Measurements from ENCODE around the gene CYP8B1. TPM values are rescaled to one million over a fixed set of nuclear protein-coding genes. Genes with fewer than 3 reads are reported as not detected.

CYP8B1 gene
- total and polyA plus RNA-seq, 9 of the 15 experiments (the other 6 are each of a cell fraction or from before 2014, with no cell fraction given): 0.04 TPM; not detected in 8

DNA sequence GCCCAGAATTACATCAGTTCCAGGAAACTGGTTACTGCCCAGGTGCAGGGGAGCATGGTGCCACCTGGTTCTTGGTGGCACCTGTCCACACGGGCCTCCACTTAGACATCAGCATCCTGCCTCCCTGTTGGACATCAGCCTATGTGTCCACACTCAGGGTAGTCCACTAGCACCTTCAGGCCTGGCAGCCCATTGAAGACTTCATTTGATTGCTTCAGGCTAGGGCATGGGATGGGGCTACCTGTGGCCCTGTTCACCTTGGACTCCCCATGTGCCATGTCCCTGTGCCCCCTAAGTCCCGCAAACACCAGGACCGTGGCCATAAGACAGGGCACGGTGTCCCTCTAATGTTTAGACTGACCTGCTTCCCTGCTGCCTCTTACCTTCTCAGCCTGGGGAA lies 30.9 kb downstream of the CYP8B1 start:
- CTCF ChIA-PET (ENCODE audit: low intra/inter-chr PET ratio): no interaction called here
- no peak for ATAC-seq
- H3K79me2 ChIP-seq (ENCODE audit: control insufficient read depth, insufficient read depth, low read length): no peaks in the 10 kb centered on the region
- no peaks in the 10 kb centered on the region for H3K36me3 ChIP-seq (ENCODE audit: control insufficient read depth, insufficient read depth, low read length)
- no peak for DNase-seq (ENCODE audit: extremely low read depth in 1 of 4, low spot score in 3 of 4)
- H3K9me1 ChIP-seq (ENCODE audit: control insufficient read depth, insufficient read depth, low read length): no peaks in the 10 kb centered on the region
- H3K9ac ChIP-seq (ENCODE audit: insufficient read depth in 1 of 2, low read depth in 2 of 2, low read length in 2 of 2): no peak overlapping the region
- POLR2A ChIA-PET: no interaction called here
- H3K27ac ChIP-seq (ENCODE audit: extremely low read depth, low read depth, low read length): no peak overlapping the region
- no TSS peak for BruUV-seq (replicated peaks)
- TF ChIP-seq CBFA2T3 (IDR thresholded peaks at IDR 0.05) (no peak), NFXL1 (CRISPR knock-in tag; IDR thresholded peaks at IDR 0.05) (no peak), ZNF780A (CRISPR knock-in tag; IDR thresholded peaks at IDR 0.05) (no peak), ZBTB1 (CRISPR knock-in tag; IDR thresholded peaks at IDR 0.05; ENCODE audit: borderline replicate concordance, low read depth) (no peak), HCFC1 (IDR thresholded peaks at IDR 0.05; ENCODE audit: low read depth, low read length) (no peak), HDAC1 (IDR thresholded peaks at IDR 0.05) (no peak), ELF2 (CRISPR knock-in tag; IDR thresholded peaks at IDR 0.05) (no peak), ZNF695 (CRISPR knock-in tag; IDR thresholded peaks at IDR 0.05) (no peak)
- TF ChIP-seq, protein P1, sequence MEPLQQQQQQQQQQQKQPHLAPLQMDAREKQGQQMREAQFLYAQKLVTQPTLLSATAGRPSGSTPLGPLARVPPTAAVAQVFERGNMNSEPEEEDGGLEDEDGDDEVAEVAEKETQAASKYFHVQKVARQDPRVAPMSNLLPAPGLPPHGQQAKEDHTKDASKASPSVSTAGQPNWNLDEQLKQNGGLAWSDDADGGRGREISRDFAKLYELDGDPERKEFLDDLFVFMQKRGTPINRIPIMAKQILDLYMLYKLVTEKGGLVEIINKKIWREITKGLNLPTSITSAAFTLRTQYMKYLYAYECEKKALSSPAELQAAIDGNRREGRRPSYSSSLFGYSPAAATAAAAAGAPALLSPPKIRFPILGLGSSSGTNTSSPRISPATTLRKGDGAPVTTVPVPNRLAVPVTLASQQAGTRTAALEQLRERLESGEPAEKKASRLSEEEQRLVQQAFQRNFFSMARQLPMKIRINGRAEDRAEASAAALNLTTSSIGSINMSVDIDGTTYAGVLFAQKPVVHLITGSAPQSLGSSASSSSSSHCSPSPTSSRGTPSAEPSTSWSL (CRISPR knock-in tag; IDR thresholded peaks at IDR 0.05; ENCODE audit: borderline replicate concordance): no peak
- TF ChIP-seq, protein P2, sequence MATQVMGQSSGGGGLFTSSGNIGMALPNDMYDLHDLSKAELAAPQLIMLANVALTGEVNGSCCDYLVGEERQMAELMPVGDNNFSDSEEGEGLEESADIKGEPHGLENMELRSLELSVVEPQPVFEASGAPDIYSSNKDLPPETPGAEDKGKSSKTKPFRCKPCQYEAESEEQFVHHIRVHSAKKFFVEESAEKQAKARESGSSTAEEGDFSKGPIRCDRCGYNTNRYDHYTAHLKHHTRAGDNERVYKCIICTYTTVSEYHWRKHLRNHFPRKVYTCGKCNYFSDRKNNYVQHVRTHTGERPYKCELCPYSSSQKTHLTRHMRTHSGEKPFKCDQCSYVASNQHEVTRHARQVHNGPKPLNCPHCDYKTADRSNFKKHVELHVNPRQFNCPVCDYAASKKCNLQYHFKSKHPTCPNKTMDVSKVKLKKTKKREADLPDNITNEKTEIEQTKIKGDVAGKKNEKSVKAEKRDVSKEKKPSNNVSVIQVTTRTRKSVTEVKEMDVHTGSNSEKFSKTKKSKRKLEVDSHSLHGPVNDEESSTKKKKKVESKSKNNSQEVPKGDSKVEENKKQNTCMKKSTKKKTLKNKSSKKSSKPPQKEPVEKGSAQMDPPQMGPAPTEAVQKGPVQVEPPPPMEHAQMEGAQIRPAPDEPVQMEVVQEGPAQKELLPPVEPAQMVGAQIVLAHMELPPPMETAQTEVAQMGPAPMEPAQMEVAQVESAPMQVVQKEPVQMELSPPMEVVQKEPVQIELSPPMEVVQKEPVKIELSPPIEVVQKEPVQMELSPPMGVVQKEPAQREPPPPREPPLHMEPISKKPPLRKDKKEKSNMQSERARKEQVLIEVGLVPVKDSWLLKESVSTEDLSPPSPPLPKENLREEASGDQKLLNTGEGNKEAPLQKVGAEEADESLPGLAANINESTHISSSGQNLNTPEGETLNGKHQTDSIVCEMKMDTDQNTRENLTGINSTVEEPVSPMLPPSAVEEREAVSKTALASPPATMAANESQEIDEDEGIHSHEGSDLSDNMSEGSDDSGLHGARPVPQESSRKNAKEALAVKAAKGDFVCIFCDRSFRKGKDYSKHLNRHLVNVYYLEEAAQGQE (IDR thresholded peaks at IDR 0.05; ENCODE audit: borderline replicate concordance): no peak
- TF ChIP-seq, protein P2 (CRISPR knock-in tag; IDR thresholded peaks at IDR 0.05; ENCODE audit: low read depth): no peak
- intact Hi-C loops (cut with micrococcal nuclease): no loop called here
- peaks cover 9 to 26% of the 10 kb centered on the region in 2 experiments for H3K4me1 ChIP-seq (replicated peaks in 1 of 2; ENCODE audit: control insufficient read depth in 2 of 2, insufficient read depth in 2 of 2, low read length in 2 of 2)
- no peak overlapping the region for H3K4me3 ChIP-seq
- in situ Hi-C loops (cut with MboI): no loop called here
- WGBS (ENCODE audit: insufficient coverage, low coverage, missing lambda C conversion rate): 12% methylated on average over 4 of the region's 4 CpGs
- peaks cover 0 to 8% of the 10 kb centered on the region in 2 experiments; a peak in 1 of 5 replicates for H3K27me3 ChIP-seq (ENCODE audit: control insufficient read depth in 2 of 2, insufficient read depth in 2 of 2, low read length in 2 of 2)
- no peak overlapping the region for H2AFZ ChIP-seq (ENCODE audit: low read depth, low read length)
- H3K9me3 ChIP-seq (replicated peaks; ENCODE audit: control insufficient read depth, insufficient read depth, low read depth, low read length): no peaks in the 10 kb centered on the region
- H4K20me1 ChIP-seq (replicated peaks; ENCODE audit: control insufficient read depth, insufficient read depth, low read length): no peaks in the 10 kb centered on the region
- H3K4me2 ChIP-seq (ENCODE audit: insufficient read depth, low read length): no peak overlapping the region
- FAIRE-seq: no peak

Data from K562 (cell line).